Nephron (organoid): Measurements from ENCODE around the gene ARSG.

Experiments
- H3K27ac Mint-ChIP-seq, 3 experiments: 2 replicates each; pipeline ENCODE4 v1.8.0; 2020; ENCODE audit warnings: mixed read lengths in 3 of 3, mild to moderate bottlenecking in 2 of 3, moderate library complexity in 1 of 3
- H3K27me3 Mint-ChIP-seq: 2 replicates; pipeline ENCODE4 v1.8.0; 2021; ENCODE audit warnings: low read depth, mild to moderate bottlenecking, moderate library complexity, mixed read lengths
- H3K36me3 Mint-ChIP-seq: 2 replicates; pipeline ENCODE4 v1.8.0; 2020; ENCODE audit warnings: low read depth, mixed read lengths
- H3K4me1 Mint-ChIP-seq: 2 replicates; pipeline ENCODE4 v1.8.0; 2020; ENCODE audit warnings: mixed read lengths
- H3K4me3 Mint-ChIP-seq, 3 experiments: 2 replicates each; pipeline ENCODE4 v1.8.0; 2020; ENCODE audit warnings: mild to moderate bottlenecking in 3 of 3, mixed read lengths in 3 of 3, moderate library complexity in 2 of 3
- H3K9me3 Mint-ChIP-seq: 2 replicates; pipeline ENCODE4 v1.8.0; 2020; ENCODE audit warnings: mixed read lengths
- TF ChIP-seq, protein P1 (sequence below), 3 experiments: fragments of 200-600 bp; sonication (generic); IDR thresholded peaks; one replicate each; pipeline ENCODE4 v1.5.0; 2021; ENCODE audit warnings: antibody characterized with exemption in 3 of 3; ENCODE audit not compliant: unreplicated experiment in 3 of 3

The ARSG gene

DNA sequence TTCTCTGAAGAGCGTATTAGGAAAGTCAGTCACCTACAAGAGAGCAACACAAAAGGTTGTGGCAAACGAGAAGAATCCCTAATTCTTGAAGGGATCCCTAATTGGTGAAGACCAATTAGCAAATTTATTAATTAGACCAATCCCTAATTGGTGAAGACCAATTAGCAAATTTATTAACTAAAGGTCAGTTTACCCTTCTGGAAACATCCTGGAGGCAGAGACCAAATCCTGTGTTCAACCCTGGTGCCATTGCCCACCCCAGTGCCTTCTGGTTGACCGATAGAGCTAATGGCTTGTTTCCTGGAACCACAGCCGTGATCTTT, 91.8 kb downstream of the ARSG start:
- no peaks in the 10 kb centered on the region for H3K36me3 Mint-ChIP-seq
- TF ChIP-seq, protein P1, sequence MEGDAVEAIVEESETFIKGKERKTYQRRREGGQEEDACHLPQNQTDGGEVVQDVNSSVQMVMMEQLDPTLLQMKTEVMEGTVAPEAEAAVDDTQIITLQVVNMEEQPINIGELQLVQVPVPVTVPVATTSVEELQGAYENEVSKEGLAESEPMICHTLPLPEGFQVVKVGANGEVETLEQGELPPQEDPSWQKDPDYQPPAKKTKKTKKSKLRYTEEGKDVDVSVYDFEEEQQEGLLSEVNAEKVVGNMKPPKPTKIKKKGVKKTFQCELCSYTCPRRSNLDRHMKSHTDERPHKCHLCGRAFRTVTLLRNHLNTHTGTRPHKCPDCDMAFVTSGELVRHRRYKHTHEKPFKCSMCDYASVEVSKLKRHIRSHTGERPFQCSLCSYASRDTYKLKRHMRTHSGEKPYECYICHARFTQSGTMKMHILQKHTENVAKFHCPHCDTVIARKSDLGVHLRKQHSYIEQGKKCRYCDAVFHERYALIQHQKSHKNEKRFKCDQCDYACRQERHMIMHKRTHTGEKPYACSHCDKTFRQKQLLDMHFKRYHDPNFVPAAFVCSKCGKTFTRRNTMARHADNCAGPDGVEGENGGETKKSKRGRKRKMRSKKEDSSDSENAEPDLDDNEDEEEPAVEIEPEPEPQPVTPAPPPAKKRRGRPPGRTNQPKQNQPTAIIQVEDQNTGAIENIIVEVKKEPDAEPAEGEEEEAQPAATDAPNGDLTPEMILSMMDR (IDR thresholded peaks at IDR 0.05; ENCODE audit: unreplicated experiment in 3 of 3): no peak
- peaks cover 32% of the 10 kb centered on the region for H3K4me1 Mint-ChIP-seq
- no peak overlapping the region for H3K4me3 Mint-ChIP-seq
- peaks cover 2% of the 10 kb centered on the region for H3K27me3 Mint-ChIP-seq
- H3K9me3 Mint-ChIP-seq: no peaks in the 10 kb centered on the region
- H3K27ac Mint-ChIP-seq: no peak overlapping the region

DNA sequence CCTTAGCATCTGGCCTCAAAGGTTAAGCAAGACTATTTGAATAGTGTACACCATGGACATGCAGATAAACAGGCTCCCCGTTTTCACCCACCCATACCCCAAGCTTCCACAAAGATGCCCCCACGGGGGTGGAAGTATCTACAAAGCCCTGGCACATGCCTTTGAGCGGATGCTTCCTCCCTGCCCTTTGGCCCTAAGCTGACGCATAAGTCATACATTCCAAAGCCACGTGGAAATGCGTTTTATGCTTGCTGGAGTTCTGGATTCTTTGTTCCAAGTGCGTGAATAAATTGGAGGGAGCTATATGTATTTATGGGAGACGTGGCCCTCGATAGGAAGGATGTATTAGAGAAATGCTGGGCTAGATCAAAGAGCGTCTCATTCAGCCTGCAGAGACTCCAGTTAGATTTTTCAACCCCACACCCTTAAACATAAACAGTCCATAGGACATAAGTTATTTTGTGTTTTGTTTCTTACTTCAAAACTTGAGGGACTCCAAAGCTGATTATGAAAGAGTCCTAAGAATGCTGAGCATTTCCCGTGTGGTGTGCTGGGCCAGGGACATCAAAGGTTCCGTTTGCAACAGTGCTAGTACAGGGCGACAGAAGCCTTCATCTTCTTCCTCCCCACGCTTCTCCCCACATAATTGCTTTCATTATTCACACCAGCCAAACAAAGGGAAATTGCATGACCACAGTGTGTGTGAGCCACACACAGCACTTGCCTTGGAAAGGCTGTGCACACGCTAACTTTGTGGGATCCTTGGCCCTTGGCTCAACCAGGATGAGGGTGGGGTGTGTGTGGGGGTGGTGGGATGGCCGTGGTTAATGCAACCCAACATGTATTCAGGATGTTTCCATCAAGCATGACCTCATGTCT, 92.4 kb downstream of the ARSG start:
- Mint-ChIP-seq H3K27ac (peak overlapping the region in 2 of 3 experiments; percentile 15 to 36), H3K27me3 (no peaks in the 10 kb centered on the region), H3K9me3 (no peaks in the 10 kb centered on the region), H3K4me3 (no peak overlapping the region), H3K36me3 (no peaks in the 10 kb centered on the region), H3K4me1 (peaks cover 26% of the 10 kb centered on the region)
- TF ChIP-seq, protein P1 (IDR thresholded peaks at IDR 0.05; ENCODE audit: unreplicated experiment in 3 of 3): no peak

DNA sequence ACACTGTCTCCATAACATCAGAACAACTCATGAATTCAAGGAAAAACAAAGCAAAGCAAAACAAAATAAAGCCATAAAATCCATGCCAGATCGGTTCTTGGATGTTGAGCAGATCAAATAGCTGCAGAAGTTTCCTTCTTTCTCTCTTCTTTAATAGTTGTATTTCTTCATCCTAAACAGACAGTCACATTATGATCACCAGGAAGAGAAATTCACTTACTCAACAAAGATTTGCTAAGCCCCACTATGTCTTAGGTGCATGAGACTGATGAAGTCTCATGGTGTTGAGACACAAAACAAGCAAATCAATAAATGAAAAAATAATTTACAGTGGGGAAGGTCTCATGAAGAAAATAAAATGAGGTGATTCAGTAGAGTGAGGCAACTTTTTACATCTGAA, 93.2 kb downstream of the ARSG start:
- Mint-ChIP-seq H3K36me3 (no peaks in the 10 kb centered on the region), H3K4me1 (peaks cover 24% of the 10 kb centered on the region), H3K27ac (peak overlapping the region in 2 of 3 experiments; percentile 15 to 36), H3K4me3 (no peak overlapping the region), H3K9me3 (no peaks in the 10 kb centered on the region), H3K27me3 (no peaks in the 10 kb centered on the region)
- TF ChIP-seq, protein P1 (IDR thresholded peaks at IDR 0.05; ENCODE audit: unreplicated experiment in 3 of 3): no peak

DNA sequence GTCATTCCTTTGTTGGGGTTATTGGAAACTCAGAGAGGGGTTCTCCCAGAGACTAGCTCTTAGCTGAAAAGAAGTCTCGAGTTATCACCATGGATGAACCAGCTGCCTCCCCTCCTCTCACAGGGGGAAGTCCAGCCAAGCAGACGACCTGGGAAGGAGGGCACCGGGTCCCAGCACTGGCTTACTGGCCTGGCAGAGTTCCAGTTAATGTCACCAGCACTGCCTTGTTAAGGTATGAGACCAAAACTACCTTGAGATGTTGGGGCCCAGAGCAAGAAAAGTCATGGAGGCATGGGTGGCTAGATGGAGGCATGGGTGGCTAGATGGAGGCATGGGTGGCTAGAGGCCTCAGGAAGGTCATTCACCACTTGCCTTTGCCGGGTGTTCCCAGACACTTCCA, 93.6 kb downstream of the ARSG start:
- Mint-ChIP-seq H3K27ac (no peak overlapping the region), H3K36me3 (no peaks in the 10 kb centered on the region), H3K27me3 (peaks cover 4% of the 10 kb centered on the region), H3K4me1 (peaks cover 24% of the 10 kb centered on the region), H3K9me3 (no peaks in the 10 kb centered on the region), H3K4me3 (no peak overlapping the region)
- TF ChIP-seq, protein P1 (IDR thresholded peaks at IDR 0.05; ENCODE audit: unreplicated experiment in 3 of 3): no peak

DNA sequence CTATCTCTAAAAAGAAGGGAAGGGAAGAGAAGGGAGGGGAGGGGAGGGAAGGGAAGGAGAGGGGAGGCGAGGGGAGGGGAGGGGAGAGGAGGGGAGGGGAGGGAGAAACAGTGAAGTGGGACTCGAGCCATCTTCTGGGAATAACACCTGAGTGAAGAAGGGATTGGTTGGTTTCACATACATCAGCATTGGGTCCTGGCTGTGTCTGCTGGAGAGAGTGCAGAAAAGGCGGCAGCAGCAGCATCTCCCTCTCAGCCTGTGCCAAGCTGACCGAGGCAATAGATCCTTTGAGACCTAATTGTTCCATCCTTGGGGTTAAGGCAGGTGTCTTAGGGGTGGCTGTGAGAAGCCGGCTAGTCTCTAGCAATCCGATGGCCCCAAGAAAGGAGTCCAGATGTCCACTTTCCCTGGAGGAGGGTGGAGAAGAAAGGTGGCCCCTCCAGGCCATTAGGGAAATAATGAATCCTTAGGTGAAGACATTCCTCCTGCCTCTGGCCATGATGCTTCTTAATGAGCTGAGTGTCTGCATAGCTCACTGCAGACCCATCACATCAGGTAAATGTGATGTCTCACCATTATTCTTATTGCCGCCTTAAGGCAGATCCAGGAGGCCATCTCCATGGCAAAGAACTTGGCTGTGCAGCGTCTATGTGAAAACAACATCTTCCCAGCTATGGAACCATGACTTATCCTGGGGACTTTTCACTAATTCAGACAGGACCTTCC, 94.4 kb downstream of the ARSG start:
- Mint-ChIP-seq H3K36me3 (no peaks in the 10 kb centered on the region), H3K27ac (no peak overlapping the region), H3K4me3 (no peak overlapping the region), H3K4me1 (peaks cover 23% of the 10 kb centered on the region), H3K9me3 (no peaks in the 10 kb centered on the region), H3K27me3 (peaks cover 4% of the 10 kb centered on the region)
- TF ChIP-seq, protein P1 (IDR thresholded peaks at IDR 0.05; ENCODE audit: unreplicated experiment in 3 of 3): no peak
